MM.1S (cell line): ENCODE results near the gene ACTL7B.

Source experiments
- DNase-seq: peaks from one replicate; pipeline ENCODE4 v3.0.0-alpha.2; 2015
- H2AFZ ChIP-seq: fragments of 300-600 bp; sonication (generic); 2 replicates; pipeline ENCODE4 v1.6.0; 2016; ENCODE audit warnings: antibody characterized with exemption, low read length
- H3F3A ChIP-seq: fragments of 300-600 bp; sonication (generic); 2 replicates; pipeline ENCODE4 v1.6.1; 2016; ENCODE audit warnings: mild to moderate bottlenecking, antibody characterized with exemption, low read length, moderate library complexity, mixed read lengths; ENCODE audit not compliant: insufficient read depth
- H3K27ac ChIP-seq: fragments of 300-600 bp; sonication (generic); 2 replicates; pipeline ENCODE4 v1.5.1; 2016; ENCODE audit warnings: mild to moderate bottlenecking, low read length
- H3K27me3 ChIP-seq: fragments of 300-600 bp; sonication (generic); replicated peaks from 2 replicates; pipeline ENCODE4 v1.6.0; 2016; ENCODE audit warnings: low read length; ENCODE audit not compliant: insufficient read depth
- H3K36me3 ChIP-seq: fragments of 300-600 bp; sonication (generic); replicated peaks from 2 replicates; pipeline ENCODE4 v1.6.1; 2016; ENCODE audit warnings: mild to moderate bottlenecking, low read length, mixed read lengths; ENCODE audit not compliant: insufficient read depth
- H3K4me1 ChIP-seq: fragments of 300-600 bp; sonication (generic); 2 replicates; pipeline ENCODE4 v1.6.1; 2016; ENCODE audit warnings: low read length, mixed read lengths
- H3K4me2 ChIP-seq: fragments of 300-600 bp; sonication (generic); 2 replicates; pipeline ENCODE4 v1.6.0; 2016; ENCODE audit warnings: low read depth, low read length
- H3K4me3 ChIP-seq: fragments of 300-600 bp; sonication (generic); 2 replicates; pipeline ENCODE4 v1.5.1; 2016; ENCODE audit warnings: low read length, mixed read lengths
- H3K79me2 ChIP-seq: fragments of 300-600 bp; sonication (generic); 2 replicates; pipeline ENCODE4 v1.6.1; 2016; ENCODE audit warnings: mixed run types, low read length, mixed read lengths
- H3K9ac ChIP-seq: fragments of 300-600 bp; sonication (generic); 2 replicates; pipeline ENCODE4 v1.6.1; 2016; ENCODE audit warnings: low read length, mixed read lengths
- H3K9me2 ChIP-seq: fragments of 300-600 bp; sonication (generic); replicated peaks from 2 replicates; pipeline ENCODE4 v1.6.1; 2016; ENCODE audit warnings: mild to moderate bottlenecking, low read length, mixed read lengths; ENCODE audit not compliant: insufficient read depth
- H3K9me3 ChIP-seq: fragments of 300-600 bp; sonication (generic); replicated peaks from 2 replicates; pipeline ENCODE4 v1.6.1; 2016; ENCODE audit warnings: mild to moderate bottlenecking, low read length, mixed read lengths; ENCODE audit not compliant: insufficient read depth
- H4K20me1 ChIP-seq: fragments of 300-600 bp; sonication (generic); 2 replicates; pipeline ENCODE4 v1.6.1; 2016; ENCODE audit warnings: mild to moderate bottlenecking, low read length, moderate library complexity, mixed read lengths; ENCODE audit not compliant: insufficient read depth
- EZH2 ChIP-seq: fragments of 300-600 bp; sonication (generic); optimal IDR thresholded peaks from 2 replicates; pipeline ENCODE3; 2017; ENCODE audit warnings: low read depth, mild to moderate bottlenecking, antibody characterized with exemption, low read length, mixed read lengths
- EZH2phosphoT487 ChIP-seq: fragments of 300-600 bp; sonication (generic); IDR thresholded peaks from 2 replicates; pipeline ENCODE4 v1.6.1; 2018; ENCODE audit warnings: antibody characterized with exemption, low read length
- TF ChIP-seq, protein P1 (sequence below): fragments of 300-600 bp; sonication (generic); IDR thresholded peaks from 2 replicates; pipeline ENCODE4 v1.5.1; 2016; ENCODE audit warnings: antibody characterized with exemption, low read length, mixed read lengths

ACTL7B gene, protein sequence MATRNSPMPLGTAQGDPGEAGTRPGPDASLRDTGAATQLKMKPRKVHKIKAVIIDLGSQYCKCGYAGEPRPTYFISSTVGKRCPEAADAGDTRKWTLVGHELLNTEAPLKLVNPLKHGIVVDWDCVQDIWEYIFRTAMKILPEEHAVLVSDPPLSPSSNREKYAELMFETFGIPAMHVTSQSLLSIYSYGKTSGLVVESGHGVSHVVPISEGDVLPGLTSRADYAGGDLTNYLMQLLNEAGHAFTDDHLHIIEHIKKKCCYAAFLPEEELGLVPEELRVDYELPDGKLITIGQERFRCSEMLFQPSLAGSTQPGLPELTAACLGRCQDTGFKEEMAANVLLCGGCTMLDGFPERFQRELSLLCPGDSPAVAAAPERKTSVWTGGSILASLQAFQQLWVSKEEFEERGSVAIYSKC

DNA sequence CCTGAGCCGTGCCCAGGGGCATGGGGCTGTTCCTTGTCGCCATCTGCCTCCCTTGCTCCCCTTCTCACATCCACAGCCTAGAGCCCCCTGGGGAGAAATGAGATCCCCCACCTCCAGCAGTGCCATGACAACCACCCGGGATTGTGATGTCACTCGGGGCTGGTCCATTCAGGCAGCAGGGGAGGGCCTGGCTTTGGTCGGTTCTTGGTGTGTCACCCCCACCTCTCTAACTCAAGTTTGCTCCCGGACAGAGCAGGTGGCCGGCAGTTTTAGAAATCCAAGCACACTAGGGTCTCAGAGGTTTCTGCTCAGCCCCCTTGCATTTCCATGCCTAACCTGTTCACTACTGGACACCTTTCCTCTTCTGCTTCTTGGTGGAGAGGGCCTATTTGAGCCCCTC, at the start of gene ACTL7B:
Gene ACTL7B (minus strand): TSS at position 99 of the 400 bp plus-strand sequence. CDS start 56 bp downstream, at position 43.
- Histone ChIP-seq H2AFZ (no peak within 1 kb of the TSS), H3K4me3 (no peak within 1 kb of the TSS), H3K9ac (no peak within 1 kb of the TSS), H3K27ac (no peak within 1 kb of the TSS), H3K79me2 (no peaks in the 10 kb centered on the region), H3K9me2 (no peaks in the 10 kb centered on the region), H3F3A (no peaks in the 10 kb centered on the region), H4K20me1 (no peaks in the 10 kb centered on the region), H3K36me3 (no peaks in the 10 kb centered on the region), H3K4me2 (no peak within 1 kb of the TSS), H3K27me3 (no peaks in the 10 kb centered on the region), H3K4me1 (no peaks in the 10 kb centered on the region), H3K9me3 (no peaks in the 10 kb centered on the region)
- TF ChIP-seq EZH2 = no peak
- no peak for TF ChIP-seq EZH2phosphoT487
- TF ChIP-seq, protein P1, sequence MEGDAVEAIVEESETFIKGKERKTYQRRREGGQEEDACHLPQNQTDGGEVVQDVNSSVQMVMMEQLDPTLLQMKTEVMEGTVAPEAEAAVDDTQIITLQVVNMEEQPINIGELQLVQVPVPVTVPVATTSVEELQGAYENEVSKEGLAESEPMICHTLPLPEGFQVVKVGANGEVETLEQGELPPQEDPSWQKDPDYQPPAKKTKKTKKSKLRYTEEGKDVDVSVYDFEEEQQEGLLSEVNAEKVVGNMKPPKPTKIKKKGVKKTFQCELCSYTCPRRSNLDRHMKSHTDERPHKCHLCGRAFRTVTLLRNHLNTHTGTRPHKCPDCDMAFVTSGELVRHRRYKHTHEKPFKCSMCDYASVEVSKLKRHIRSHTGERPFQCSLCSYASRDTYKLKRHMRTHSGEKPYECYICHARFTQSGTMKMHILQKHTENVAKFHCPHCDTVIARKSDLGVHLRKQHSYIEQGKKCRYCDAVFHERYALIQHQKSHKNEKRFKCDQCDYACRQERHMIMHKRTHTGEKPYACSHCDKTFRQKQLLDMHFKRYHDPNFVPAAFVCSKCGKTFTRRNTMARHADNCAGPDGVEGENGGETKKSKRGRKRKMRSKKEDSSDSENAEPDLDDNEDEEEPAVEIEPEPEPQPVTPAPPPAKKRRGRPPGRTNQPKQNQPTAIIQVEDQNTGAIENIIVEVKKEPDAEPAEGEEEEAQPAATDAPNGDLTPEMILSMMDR = no peak
- DNase-seq = no peak

DNA sequence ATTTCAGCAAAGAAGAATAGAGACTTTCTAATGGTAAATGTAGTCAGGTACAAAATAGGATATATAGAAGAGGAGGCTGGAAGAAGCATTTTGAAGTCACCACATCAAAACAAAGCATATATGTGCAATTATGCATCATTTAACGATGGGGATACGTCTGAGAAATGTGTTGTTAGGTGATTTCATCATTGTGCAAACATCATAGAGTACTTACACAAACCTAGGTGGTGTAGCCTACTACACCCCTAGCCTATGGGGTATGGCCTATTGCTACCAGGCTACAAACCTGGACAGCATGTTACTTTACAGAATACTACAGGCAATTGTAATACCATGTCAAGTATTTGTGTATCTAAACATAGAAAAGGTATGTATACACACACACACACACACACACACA, 49.7 kb upstream of the ACTL7B start:
- H3K4me3 ChIP-seq = no peak overlapping the region
- no peak overlapping the region for H3K9ac ChIP-seq
- H3K27ac ChIP-seq = no peak overlapping the region
- H3K9me2 ChIP-seq = no peaks in the 10 kb centered on the region
- no peak overlapping the region for H3K4me2 ChIP-seq
- H2AFZ ChIP-seq = no peak overlapping the region
- no peaks in the 10 kb centered on the region for H3K9me3 ChIP-seq
- H3F3A ChIP-seq = no peaks in the 10 kb centered on the region
- H3K36me3 ChIP-seq = 0 out of 2 replicates have a peak, but pooled peaks cover 3% of the 10 kb centered on the region
- TF ChIP-seq, protein P1 = no peak
- TF ChIP-seq EZH2phosphoT487 = no peak
- TF ChIP-seq EZH2 = no peak
- H4K20me1 ChIP-seq = no peaks in the 10 kb centered on the region
- H3K79me2 ChIP-seq = no peaks in the 10 kb centered on the region
- no peak for DNase-seq
- H3K4me1 ChIP-seq = no peaks in the 10 kb centered on the region
- no peaks in the 10 kb centered on the region for H3K27me3 ChIP-seq

DNA sequence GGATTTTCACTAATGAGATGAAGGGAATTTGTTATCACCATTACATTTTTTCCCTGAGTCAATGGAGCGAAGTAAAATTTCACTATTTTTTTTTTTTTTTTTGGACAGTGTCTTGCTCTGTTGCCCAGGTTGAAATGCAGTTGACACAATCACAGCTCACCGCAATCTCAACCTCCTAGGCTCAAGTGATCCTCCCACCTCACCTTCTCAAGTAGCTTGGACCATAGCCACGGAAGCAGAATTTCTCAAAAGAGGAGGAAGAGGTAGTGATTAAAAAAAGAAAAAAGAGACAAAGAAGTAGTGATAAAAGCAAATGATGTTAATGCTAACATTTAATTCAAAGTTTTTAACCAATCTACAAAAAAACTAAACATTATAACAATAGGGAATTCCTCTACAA, 48.4 kb upstream of the ACTL7B start:
- H3K79me2 ChIP-seq = no peaks in the 10 kb centered on the region
- H2AFZ ChIP-seq = no peak overlapping the region
- no peak overlapping the region for H3K4me2 ChIP-seq
- no peaks in the 10 kb centered on the region for H3K4me1 ChIP-seq
- H3K9me2 ChIP-seq = no peaks in the 10 kb centered on the region
- H3K27ac ChIP-seq = no peak overlapping the region
- no peak for DNase-seq
- no peak overlapping the region for H3K9ac ChIP-seq
- no peaks in the 10 kb centered on the region for H3F3A ChIP-seq
- TF ChIP-seq EZH2 = no peak
- TF ChIP-seq, protein P1 = no peak
- TF ChIP-seq EZH2phosphoT487 = no peak
- 0 out of 2 replicates have a peak, but pooled peaks cover 3% of the 10 kb centered on the region for H3K36me3 ChIP-seq
- no peak overlapping the region for H3K4me3 ChIP-seq
- H3K27me3 ChIP-seq = no peaks in the 10 kb centered on the region
- H3K9me3 ChIP-seq = no peaks in the 10 kb centered on the region
- no peaks in the 10 kb centered on the region for H4K20me1 ChIP-seq
